Tibial artery (tissue), 4 donors: Measurements from ENCODE around the gene ABHD17B.
"Not testable (repeated sequence)": the region's sequence is repeated elsewhere in the genome, so short reads cannot be mapped to it uniquely, and the experiment has no call there.

Experiments
- DNase-seq, 2 donors: peaks; one replicate each; pipeline ENCODE4 v3.0.0-alpha.2; 2019
- H3K27ac ChIP-seq, 2 donors: fragments of 200-600 bp; sonication (generic) in 1 of 2; 1 replicate in 1 of 2; 2 replicates in 1 of 2; pipeline ENCODE4 v1.5.1; 2018 to 2019; ENCODE audit warnings: mild to moderate bottlenecking in 1 of 2
- H3K27me3 ChIP-seq, 2 donors: fragments of 200-600 bp; sonication (generic) in 1 of 2; one replicate each; pipeline versions ENCODE4 v1.5.1 to v1.6.0; 2016 to 2019
- H3K36me3 ChIP-seq, 3 donors: fragments of 200-600 bp; sonication (generic) in 2 of 3; one replicate each; pipeline ENCODE4 v1.5.1; 2016 to 2019; ENCODE audit warnings: mild to moderate bottlenecking in 2 of 3
- H3K4me1 ChIP-seq, 4 donors: fragments of 200-600 bp; sonication (generic) in 2 of 4; 1 replicate in 3 of 4; 2 replicates in 1 of 4; pipeline ENCODE4 v1.5.1; 2016 to 2019
- H3K4me3 ChIP-seq, 2 donors: fragments of 200-600 bp; sonication (generic) in 1 of 2; 1 replicate in 1 of 2; 2 replicates in 1 of 2; pipeline ENCODE4 v1.5.1; 2018 to 2019; ENCODE audit warnings: mild to moderate bottlenecking in 2 of 2
- H3K9me3 ChIP-seq, 3 donors: fragments of 200-600 bp; sonication (generic) in 1 of 3; one replicate each; pipeline ENCODE4 v1.5.1; 2016 to 2019
- CTCF ChIP-seq, 2 experiments: fragments of 200-600 bp in 1 of 2; fragments of 450-650 bp in 1 of 2; IDR thresholded peaks; one replicate each; pipeline ENCODE4 v1.5.1; 2017 to 2019; ENCODE audit warnings: antibody characterized with exemption in 2 of 2, mild to moderate bottlenecking in 1 of 2, moderate library complexity in 1 of 2
- intact Hi-C: fragments of 100-400 bp; cut with DNase I; formaldehyde crosslinking; loops from one replicate; pipeline ENCODE4 v1.15.0; 2023; ENCODE audit warnings: low total_unique reads

Gene ABHD17B

DNA sequence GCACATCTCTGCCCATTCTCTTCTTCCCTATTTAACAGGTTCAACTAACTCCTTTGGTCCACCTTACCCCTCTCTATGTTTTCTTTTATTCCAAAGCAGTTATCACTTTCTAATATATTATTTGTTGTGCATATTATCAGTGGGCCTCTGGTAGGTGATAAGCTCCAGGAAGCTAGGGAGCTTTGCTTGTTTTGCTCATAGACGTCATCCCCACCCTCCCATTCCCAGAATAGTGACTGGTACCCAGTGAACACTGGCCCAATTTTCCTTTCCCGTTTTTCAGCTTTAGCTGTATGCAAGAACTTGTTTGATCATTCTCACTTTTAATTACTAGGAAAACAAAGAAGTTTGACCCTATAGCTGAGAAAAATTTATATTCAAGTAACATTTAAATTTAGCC, 6.9 kb downstream of the ABHD17B start:
- intact Hi-C loops, result no loop called here
- Histone ChIP-seq H3K27me3 (no peaks in the 10 kb centered on the region), H3K9me3 (no peaks in the 10 kb centered on the region)

DNA sequence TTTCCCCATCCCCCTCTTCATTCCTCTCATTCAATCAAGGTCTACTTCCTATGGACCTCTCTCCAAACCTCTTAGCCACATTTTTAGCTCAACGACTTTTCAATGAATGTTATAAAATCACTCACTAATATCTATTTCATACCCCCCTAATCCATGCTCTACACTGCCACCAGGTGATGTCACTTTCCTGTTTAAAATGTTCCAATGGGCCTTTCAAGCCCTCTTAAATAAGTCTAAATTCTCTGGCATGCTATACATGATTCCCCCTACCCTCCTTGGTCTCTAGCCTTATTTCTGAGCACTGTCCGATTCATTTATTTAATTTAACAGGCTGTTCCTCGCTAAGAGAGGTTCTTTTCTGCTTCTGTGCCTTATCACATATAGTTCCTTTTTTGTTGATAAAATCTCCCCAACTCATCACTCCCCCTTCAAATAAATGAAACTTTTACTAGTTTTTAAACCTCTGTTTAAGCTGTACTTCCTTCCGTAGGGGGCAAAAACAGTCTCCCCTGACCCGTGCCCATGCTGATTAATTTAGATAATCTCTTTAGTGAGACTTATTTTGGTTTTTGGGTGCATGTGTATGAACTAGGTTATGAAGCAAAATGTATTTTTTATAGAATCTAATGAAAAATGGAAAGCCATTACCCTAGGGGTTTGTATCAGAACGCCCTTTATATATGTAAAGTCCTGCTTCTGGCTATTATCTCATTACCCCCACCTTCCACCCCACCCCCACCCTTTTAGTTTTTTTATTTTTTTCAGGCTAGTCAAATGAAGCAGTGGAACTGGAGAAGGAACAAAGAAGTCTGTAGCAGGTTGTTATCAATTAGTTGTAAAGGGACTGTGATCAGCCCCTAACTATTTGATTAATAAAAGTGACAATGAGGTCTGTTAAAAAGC, 9.0 kb downstream of the ABHD17B start:
- intact Hi-C loops, result no loop called here
- H3K27ac ChIP-seq, result no peak overlapping the region
- no peaks in the 10 kb centered on the region for H3K27me3 ChIP-seq
- no peak for TF ChIP-seq CTCF (IDR thresholded peaks at IDR 0.05)
- no peaks in the 10 kb centered on the region for H3K36me3 ChIP-seq
- peaks cover 0 to 75% (median 6%) of the 10 kb centered on the region in 4 donors for H3K4me1 ChIP-seq
- no peaks in the 10 kb centered on the region for H3K9me3 ChIP-seq
- no peak for DNase-seq
- H3K4me3 ChIP-seq, result no peak overlapping the region

More for the DNA sequence above, 6.9 kb downstream of the ABHD17B start:
- H3K27ac ChIP-seq, result no peak overlapping the region
- no peaks in the 10 kb centered on the region for H3K36me3 ChIP-seq
- TF ChIP-seq CTCF (IDR thresholded peaks at IDR 0.05), result no peak
- no peak for DNase-seq
- H3K4me1 ChIP-seq, result peaks cover 0 to 81% (median 13%) of the 10 kb centered on the region in 4 donors
- H3K4me3 ChIP-seq, result no peak overlapping the region

- H3K27ac ChIP-seq, H3K9me3 ChIP-seq, intact Hi-C loops, H3K36me3 ChIP-seq, H3K4me3 ChIP-seq, H3K27me3 ChIP-seq, DNase-seq: not testable (repeated sequence)
- peaks cover 0 to 76% (median 18%) of the 10 kb centered on the region in 4 donors for H3K4me1 ChIP-seq
Measured at GRCh38 chr9:71898756-71899155, 12.2 kb downstream of the ABHD17B start.

- H3K36me3 ChIP-seq, result no peaks in the 10 kb centered on the region
- no peaks in the 10 kb centered on the region for H3K27me3 ChIP-seq
- intact Hi-C loops, result no loop called here
- no peak overlapping the region for H3K4me3 ChIP-seq
- no peaks in the 10 kb centered on the region for H3K9me3 ChIP-seq
- H3K27ac ChIP-seq, result no peak overlapping the region
- peaks cover 0 to 64% (median 16%) of the 10 kb centered on the region in 4 donors for H3K4me1 ChIP-seq
- no peak for TF ChIP-seq CTCF (IDR thresholded peaks at IDR 0.05)
- DNase-seq, result no peak
Measured at GRCh38 chr9:71897577-71897976, 13.4 kb downstream of the ABHD17B start.

DNA sequence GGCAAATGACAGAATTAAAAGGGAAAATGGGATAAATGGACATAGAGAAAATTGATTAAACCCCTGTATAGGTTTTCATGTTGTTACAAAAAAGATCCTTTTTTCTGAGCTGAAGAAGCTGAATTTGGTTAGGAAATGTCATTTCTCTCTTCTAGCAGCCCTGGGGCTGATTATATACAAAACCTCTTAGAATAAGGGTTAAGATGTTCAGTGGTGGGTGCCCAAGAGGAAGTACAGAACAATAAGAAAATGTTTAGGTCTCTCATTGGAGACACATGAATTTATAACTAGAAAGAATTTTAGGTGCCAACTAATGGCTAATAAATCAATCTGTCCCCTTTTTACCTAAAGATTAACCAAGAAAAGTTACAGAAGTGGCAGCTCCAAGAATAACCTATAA, 14.2 kb downstream of the ABHD17B start:
- H3K4me3 ChIP-seq, result no peak overlapping the region
- no peaks in the 10 kb centered on the region for H3K36me3 ChIP-seq
- no peak for DNase-seq
- intact Hi-C loops, result no loop called here
- H3K4me1 ChIP-seq, result peaks cover 0 to 60% (median 16%) of the 10 kb centered on the region in 4 donors
- no peaks in the 10 kb centered on the region for H3K27me3 ChIP-seq
- no peaks in the 10 kb centered on the region for H3K9me3 ChIP-seq
- no peak for TF ChIP-seq CTCF (IDR thresholded peaks at IDR 0.05)
- H3K27ac ChIP-seq, result no peak overlapping the region

- Histone ChIP-seq H3K4me3 (no peak overlapping the region), H3K4me1 (peaks cover 0 to 67% (median 16%) of the 10 kb centered on the region in 4 donors), H3K9me3 (no peaks in the 10 kb centered on the region), H3K36me3 (no peaks in the 10 kb centered on the region), H3K27me3 (no peaks in the 10 kb centered on the region), H3K27ac (no peak overlapping the region)
- intact Hi-C loops, result no loop called here
- DNase-seq, result no peak
- TF ChIP-seq CTCF (IDR thresholded peaks at IDR 0.05), result no peak
Measured at GRCh38 chr9:71895955-71896354, 15.0 kb downstream of the ABHD17B start.
